Stimulated activated naive CD4-positive, alpha-beta T cell treated with Interleukin-2 at 50 U/mL for 16 hours (primary cell): ENCODE data around the gene ROBO4.

Source experiments
- DNase-seq: peaks from one replicate; lab custom pipeline; 2025; lab: John Stamatoyannopoulos, UW

The ROBO4 gene

DNA sequence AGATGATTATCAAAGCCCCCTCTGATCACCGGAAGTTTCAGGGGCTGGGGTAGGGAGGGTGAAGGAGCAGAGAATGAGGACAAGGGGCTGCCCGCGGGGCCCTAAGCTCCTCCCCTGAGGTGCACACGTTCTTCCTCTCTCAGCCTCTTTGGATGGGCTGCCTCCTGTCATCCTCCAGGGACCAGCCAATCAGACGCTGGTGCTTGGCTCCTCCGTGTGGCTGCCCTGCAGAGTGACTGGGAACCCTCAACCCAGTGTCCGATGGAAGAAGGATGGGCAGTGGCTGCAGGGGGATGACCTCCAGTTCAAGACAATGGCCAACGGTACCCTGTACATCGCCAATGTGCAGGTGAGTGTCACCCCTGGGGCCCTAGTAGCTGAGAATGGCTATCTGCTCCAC, 24.9 kb downstream of the ROBO4 start:
- no peak for DNase-seq

DNA sequence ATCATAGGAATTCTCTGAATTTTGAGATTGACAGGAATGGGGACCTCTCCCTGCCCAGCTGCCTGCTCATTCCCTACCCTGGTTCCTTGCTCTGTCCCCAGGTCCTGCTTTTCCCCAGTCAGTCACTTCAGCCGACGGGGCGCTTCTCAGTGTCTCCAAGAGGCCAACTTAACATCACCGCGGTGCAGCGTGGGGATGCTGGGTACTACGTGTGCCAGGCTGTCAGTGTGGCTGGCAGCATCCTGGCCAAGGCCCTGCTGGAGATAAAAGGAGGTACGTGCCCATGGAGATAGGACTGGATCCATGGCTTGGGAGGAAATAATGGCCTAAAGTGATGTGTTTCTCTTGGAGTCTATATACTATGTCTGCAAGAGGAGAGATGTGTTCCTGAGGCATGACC, 25.4 kb downstream of the ROBO4 start:
- no peak for DNase-seq

DNA sequence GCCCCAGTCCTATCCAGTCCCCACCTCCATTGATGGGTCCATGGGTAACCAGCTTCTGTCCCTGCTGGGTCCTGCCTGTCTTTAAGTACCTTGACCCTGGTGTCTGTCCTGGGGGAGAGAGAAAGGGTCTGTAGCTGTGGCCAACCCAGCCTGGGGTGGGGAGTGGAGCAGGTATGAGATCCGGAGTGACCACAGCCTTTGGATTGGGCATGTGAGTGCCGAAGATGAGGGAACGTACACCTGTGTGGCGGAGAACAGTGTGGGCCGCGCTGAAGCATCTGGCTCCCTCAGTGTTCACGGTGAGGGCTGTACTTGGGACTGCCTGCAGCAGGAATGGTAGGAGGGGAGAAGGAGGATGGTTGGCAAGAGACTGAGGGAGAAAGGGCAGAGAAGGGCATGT, 27.2 kb downstream of the ROBO4 start:
- no peak for DNase-seq

DNA sequence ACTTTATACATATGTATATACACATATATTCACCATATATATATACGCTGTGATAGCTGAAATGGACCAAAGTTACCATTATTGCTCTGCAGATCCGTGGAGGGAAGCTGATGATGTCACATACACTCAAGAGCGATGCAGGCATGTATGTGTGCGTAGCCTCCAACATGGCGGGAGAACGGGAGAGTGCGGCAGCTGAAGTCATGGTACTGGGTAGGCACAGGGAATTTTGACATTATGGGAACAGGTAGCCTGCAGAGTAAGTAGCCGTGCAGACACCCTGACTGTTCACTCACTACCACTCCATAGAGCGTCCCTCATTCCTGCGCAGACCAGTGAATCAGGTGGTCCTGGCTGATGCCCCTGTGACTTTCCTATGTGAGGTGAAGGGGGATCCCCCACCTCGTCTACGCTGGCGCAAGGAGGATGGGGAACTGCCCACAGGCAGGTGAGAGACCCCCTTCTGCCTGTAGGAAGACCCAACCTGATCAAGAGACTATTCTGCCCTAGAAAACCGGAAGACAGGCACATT, 27.7 kb downstream of the ROBO4 start:
- no peak for DNase-seq

DNA sequence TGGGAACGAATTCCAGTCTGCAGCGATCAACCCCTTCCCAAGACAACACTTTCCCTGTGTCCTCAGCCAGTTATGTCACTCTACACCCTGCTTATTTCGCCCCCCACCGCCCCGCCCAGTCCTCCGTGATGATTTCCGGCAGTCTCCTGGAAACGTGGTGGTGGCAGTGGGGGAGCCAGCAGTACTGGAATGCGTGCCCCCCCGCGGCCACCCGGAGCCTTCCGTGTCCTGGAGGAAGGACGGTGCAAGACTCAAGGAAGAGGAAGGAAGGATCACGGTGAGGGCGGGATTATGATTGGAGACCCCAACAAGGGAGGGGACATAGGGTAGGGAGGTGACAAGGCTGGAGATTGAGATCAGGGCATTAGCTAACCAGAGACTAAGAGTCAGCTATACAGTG, 28.3 kb downstream of the ROBO4 start:
- no peak for DNase-seq

DNA sequence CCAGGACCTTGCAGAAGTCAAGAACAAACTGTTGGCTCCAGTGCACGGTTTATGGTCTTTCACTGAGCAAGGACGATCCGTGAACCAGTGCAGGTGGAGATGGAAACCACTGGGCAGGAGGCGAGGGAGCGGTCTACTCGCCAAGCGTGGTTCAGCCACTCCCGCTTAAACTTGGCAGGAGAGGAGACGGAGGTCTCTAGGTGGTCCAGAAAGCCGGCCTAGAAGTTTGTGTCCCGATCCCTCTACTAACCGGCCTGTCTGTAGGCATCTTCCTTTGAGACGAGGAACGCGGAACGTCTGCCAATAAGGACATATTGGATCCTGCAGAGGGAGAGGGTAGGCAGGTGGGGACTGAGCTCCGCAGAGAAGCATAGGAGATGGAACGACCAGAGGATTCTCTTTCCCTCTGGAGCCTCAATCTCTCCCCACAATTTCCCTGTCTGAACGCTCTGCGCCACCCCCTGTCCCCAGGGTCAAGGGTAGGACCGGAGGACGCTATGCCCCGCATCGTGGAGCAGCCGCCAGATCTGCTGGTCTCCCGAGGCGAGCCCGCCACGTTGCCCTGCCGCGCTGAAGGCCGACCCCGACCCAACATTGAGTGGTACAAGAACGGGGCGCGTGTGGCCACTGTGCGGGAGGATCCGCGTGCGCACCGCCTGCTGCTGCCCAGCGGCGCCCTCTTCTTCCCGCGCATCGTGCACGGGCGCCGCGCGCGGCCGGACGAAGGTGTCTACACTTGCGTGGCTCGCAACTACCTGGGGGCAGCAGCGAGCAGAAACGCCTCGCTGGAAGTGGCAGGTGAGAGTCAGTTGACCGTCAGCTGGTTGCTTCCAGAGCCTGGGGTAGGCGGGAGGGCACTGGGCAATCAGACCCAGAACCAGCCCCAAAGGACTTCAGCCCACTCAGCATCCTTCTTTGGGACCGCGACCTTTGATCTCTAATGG, 29.1 kb downstream of the ROBO4 start:
- no peak for DNase-seq

DNA sequence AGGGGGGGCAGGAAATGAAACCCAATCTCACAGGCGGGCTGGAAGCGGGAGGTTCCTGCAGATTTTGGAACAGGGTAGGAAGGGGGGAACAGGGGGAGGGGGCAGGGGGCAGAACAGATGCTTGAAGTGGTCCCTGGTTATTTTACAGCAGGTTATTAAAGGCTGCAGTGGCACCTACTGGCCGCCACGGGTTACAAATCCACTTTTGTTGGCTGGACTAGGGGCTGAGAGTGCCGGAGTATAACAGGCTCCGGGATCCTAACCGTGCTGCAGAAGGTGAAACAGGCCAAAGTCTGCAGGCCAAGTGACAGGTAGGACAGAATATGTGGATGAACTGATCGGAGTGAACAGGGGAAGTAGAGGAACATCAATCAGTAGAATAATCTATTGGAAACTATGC, 30.0 kb downstream of the ROBO4 start:
- no peak for DNase-seq

DNA sequence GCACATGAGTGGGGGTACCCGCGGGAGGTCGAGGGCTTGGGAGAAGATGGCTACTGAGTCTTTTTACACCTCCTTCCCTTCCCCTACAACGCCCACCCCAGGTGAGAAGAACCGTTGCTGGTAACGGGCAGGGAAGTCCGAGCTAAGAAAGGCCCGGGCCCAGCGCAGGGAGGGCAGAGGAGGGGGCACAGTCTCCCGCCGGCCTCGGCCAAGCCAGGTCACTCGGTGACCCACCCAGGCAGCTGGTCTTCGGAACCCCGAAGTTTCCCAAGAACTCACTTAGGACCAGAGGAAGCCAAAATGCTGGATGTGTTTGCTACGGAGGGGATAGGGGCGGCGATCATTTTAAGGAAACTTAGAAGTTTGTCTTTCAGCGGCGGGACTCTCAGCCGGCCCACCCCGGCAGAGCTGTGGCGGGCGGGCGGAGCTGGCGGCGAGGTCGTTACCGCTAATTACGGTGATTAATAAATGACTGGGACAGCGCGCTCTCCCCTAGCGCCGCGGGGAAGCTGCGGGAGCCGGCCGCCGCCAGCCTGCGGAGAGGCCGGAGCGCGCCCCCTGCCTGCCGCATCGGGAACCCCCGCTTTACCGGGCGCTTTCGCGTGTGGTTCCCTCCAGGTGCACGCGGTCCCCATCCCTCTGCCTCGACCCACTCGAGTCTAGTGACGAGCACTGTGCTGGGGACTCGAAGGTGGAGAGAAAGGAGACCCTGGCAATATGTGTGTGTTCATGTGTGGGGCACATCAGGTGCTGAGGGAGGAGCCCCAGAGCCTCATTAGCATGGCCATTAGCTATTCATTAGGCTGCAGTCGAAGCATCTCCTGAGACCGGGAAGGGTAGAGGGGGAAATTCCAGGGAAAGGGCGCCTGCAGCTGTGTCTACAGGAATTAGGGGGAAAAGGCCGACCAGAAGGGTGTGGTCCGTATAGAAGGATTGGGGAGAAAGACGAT, 31.5 kb downstream of the ROBO4 start:
- peak; percentile 33 for DNase-seq

DNA sequence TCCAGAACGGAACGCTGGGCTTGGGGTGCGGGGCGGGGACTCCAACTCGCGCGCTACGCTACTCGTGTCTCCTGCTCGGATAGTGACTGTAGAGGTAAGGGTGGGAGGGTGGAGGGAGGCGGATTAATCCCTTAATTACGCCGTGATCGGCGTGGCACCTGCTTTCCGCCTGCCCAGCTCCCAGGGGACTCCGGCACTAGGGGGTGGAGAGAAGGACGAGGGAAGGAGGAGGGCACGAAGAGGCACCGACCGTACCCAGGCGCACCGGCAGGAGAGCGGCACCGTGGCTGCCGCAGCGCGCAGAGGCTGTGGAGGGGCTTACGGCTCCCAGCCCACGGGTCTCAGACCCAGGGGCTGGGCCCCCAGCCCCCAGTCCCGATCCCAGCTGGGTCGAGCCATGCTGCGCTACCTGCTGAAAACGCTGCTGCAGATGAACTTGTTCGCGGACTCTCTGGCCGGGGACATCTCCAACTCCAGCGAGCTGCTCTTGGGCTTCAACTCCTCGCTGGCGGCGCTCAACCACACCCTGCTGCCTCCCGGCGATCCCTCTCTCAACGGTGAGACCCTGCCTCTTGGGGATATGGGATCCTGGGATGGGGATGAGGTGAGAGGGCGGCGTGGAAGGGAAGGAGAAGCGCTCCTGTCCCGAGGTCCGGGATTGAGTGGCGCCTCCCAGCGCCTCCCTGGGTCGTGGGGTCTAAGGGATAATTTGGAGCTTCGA, 32.3 kb downstream of the ROBO4 start, which contains the start of gene ROBO3:
TSS of gene ROBO3 (plus strand) at position 252 of the 721 bp plus-strand sequence. CDS start at position 398, 146 bp downstream.
- DNase-seq, result no peak

DNA sequence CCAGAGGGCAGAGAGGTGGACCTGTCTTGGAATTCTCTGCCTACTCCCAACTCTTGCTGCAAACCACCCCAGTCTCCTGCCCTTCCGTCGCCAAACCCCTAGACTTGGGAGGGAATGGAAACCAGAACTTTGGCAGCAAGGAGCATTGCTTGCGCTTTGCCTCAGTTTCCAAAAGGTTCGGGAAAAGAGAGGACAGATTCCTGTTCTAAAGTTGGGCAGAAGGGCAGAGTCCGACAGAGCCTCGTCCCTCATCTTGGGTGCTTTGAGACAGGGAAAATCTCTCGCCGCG, 32.8 kb downstream of the ROBO4 start:
- DNase-seq, result no peak

DNA sequence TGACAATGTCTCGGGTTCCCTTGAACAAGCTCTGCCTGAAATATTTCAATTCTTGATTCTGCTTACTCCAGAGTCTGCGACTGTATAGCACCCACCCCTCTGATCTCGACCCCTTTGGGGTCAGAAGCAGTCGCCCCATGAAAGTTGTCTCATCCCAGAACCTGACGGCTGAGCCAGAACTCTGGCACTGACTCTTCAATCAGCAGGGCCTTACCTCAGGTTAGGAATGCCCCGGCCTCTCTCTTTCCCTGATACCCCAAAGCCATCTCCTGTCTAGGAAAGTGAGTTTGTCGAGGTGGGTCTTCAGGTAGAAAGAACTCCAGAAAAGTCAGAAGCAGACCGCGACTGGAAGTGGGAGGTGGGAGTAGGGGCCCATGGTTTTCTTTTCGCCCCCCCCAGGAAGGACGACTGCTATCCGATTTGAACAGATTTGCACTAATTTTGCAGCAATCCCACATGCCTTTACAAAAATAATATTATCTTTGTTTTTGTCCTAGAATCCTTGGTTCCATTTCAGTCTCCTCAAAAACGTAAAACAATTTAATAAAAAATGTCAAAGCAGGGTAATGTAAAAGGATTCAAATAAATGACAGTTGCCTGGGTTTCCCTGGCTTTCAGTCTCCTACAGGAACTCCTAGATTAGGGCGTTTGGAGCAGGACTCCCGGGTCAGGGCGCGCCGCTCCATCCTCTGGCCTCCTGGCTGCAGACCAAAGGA, 33.3 kb downstream of the ROBO4 start:
- DNase-seq, result no peak

DNA sequence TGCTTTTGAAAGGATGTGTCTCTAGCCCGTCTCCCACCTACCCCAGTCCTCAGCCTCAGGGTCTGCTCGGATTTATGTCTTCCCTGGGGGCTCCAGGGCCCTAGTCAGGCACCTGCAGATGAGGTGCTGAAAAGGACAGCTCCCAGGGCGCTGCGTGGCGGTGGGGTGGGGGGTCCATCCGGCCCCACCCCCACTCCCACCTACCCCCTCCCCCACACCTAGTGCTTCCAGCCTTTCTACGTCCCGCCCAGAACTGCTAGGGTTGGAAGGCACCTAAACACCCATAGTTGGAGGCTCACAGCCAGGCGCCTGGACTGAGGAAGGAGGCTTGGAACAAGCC, 33.9 kb downstream of the ROBO4 start:
- DNase-seq, result no peak

DNA sequence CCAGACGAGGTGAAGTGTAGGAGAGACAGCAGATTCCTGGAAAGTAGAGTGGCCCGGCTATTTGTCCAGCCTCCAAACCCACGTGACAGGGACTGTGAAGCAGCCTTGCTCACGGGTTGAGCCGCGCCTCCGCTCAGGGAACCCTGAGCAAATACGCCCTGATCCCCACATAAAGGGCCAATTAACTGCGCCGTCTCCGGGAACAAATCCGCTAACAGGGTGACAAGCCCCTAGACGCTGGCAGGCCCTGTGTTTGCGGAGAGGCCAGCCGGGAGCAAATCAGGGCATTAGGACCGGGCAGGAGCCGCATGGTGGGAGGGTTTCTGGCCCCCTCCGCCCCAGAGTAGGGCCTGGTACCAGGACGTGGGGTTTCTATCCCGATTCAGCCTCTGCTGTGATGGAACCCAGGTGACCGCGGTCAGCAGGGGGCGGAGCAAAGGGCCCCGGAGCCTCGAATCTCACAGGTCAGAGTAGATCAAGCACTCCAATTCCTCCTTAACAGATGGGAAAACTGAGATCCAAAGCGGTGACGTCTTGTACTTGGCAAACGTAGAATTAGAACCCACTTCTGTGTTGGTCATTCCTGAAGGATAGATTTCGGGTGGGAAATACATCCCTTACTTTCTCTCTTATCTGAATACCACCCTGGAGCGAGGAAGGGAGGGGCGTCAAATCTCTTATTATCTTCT, 34.4 kb downstream of the ROBO4 start:
- no peak for DNase-seq

DNA sequence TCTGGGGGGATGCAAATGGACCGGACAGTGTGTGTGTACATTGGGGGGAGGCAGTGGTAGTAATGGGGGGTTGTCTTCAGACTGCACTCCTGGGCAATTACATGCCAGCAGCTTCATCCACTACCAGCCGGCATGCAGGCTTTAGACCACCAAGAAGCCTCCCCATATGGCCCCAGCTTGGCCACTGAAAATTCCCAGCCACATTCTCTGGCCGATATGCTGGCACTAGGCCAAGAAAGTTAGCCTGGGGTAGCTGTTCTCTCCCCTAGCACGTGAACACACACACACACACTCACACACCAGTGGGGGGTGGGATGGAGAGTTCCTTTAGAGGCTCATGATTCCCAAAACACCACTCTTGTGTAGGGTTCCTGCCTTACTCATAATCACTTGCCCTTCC, 36.0 kb downstream of the ROBO4 start:
- no peak for DNase-seq

DNA sequence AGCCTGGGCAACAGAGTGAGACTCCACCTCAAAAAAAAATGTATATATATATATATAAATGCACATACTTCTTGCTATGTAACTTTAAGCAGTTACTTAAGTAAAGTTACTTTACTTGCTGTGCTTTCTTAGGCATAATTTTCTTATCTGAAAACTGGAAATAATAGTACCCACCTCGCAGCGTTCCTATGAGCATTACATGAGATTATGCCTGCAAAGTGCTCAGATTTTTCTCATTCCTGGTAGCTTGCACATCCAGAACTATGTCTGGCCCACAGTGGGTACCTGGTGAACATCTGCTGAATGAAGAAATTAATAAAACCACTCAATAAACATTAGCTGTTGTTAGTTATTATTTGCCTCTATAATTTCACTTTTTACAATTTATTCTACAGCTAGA, 38.5 kb downstream of the ROBO4 start:
- DNase-seq, result no peak

DNA sequence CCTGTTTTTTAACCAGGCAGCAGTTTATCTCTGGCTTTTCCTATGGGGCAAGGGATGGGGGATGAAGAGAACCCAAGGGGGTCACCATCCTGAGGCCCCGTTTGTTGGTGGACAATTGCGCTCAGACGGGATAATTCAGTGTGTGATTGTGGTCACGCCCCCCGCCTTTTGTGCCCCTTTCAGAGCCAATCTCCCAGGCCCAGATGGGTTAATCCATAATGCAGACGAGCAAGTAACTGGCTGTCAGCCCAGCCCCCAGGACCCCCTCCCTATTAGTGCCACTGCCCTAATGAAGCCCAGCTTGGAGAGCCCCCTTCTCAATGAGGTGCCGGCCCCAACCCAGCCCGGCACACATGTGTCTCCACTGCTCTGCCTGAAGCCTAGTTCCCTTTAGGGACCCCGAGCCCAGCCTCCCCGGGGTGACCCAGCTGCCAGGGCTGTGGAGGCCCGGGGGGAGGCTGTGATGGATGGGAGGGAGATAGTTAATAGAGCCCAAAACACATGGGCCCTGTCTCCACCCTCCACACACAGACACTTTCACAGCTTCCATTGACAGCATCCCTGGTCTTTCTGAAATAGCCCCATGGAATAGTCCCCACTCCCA, 51.5 kb downstream of the ROBO4 start:
- no peak for DNase-seq

DNA sequence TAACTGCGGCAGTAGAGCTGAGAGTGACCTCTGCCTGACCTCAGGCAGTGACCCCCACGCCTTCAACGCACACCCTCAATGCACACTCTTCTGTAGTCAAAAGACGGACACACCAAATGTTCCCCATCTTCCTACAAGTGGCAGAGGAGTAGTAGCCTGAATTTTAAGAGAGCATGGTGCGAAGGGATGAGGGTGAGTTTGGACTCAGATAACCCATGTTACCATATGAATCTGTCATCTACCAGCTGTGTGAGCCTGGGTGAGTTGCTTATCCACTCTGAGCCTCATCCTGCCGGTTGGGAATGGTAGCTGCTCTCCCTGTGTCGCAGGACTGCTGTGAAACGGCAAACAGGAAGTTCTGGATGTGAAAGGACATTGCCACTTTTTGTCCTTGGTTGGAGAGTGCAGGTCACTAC, 53.0 kb downstream of the ROBO4 start:
- no peak for DNase-seq

DNA sequence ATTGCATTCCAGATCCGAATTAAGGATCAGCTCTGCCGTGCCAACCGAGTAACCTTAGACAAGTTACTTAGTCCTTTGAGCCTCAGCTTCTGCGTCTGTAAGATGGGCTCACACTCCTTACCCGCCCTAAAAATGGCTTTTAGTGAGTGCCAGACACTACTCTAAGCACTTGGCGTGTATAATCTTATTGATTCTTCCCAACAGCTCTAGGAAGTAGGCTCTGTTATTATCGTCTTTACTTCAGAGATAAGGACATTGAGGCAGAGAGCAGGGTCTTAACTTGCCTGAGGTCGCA, 54.1 kb downstream of the ROBO4 start:
- no peak for DNase-seq

DNA sequence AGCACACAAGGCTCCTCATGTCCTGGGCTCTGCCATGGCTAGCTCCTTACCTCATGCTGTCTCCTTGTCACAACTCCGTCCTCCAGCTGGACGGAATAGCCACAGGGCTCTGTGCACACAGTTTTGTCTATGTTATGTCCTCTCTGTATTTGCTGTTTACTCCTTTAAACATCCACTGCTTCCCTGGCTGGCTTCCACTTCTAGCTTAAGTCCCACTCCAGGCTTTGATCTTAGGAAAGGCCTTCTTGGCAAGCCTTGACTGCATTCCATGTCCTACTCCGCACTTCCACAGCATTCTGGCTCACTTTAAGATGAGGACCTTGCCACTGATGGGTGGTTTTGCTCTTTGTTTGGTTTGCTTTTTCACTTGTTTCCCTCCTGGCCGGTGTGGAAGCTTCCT, 55.4 kb downstream of the ROBO4 start:
- DNase-seq, result no peak

DNA sequence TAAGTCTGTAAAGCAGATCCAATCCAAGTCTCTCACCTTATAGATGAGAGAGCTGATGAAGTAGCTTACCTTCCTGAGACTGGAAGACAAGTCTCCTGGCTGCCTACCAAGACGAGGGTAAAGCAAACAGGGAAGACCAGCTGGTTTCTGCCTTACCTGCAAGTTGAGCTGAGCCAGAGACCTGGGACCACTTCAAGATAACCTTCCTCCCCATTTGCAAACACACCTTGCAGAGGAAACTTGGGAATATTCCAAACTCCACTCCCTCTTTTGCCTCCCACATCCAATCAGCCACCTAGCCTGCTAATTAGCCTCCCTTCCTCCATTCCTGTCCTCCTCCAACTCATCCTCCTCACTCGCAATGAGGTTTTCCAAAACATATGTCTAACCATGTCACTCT, 55.8 kb downstream of the ROBO4 start:
- no peak for DNase-seq

DNA sequence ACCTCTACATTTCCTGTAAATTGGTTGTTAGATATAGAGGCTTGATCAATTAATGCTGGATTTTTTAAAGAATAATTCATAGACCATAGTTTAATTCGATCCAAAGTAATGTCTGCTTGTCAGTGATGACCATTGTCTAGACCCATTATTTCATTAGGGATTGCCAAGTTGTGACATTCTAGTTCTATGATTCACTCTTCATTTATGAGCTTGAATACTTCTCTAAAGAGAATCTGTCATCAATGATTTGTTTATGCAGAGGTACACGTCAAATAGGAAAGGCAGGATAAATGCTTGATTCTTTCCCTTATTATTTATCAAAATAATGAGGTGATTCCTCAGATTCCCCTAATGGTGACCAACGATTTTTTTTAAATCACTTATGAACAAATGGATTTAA, 56.5 kb downstream of the ROBO4 start:
- no peak for DNase-seq
